GM23338 (cell line): Measurements from ENCODE around the gene RAP1A.

Source experiments
- CREB1 ChIP-seq: fragments of 250-450 bp; sonication (Bioruptor Pico); IDR thresholded peaks from 2 replicates; pipeline ENCODE4 v1.5.0; 2020; ENCODE audit warnings: low read depth, mild to moderate bottlenecking, moderate library complexity
- CTCF ChIP-seq, 2 experiments: fragments of 200-600 bp in 1 of 2; sonication (generic) in 1 of 2; conservative IDR thresholded peaks; 2 replicates each; pipeline versions ENCODE4 v1.5.1 to v1.6.1; 2016 to 2017; ENCODE audit warnings: antibody characterized with exemption in 2 of 2, low read depth in 2 of 2, mild to moderate bottlenecking in 2 of 2, moderate library complexity in 1 of 2
- EZH2 ChIP-seq: fragments of 200-600 bp; sonication (generic); IDR thresholded peaks from one replicate; pipeline ENCODE4 v1.8.0; 2017; ENCODE audit warnings: antibody characterized with exemption, mild to moderate bottlenecking, low read depth; ENCODE audit not compliant: unreplicated experiment
- EZH2phosphoT487 ChIP-seq: fragments of 200-600 bp; sonication (generic); IDR thresholded peaks from one replicate; pipeline ENCODE4 v1.8.1; 2018; ENCODE audit warnings: antibody characterized with exemption; ENCODE audit not compliant: unreplicated experiment
- JUNB ChIP-seq: IDR thresholded peaks from one replicate; pipeline ENCODE4 v1.6.1; 2016; ENCODE audit warnings: antibody characterized with exemption; ENCODE audit not compliant: unreplicated experiment
- NANOG ChIP-seq: IDR thresholded peaks from 2 replicates; pipeline ENCODE4 v1.6.1; 2016; ENCODE audit warnings: antibody characterized with exemption, borderline replicate concordance
- POLR2AphosphoS5 ChIP-seq: IDR thresholded peaks from 2 replicates; pipeline ENCODE4 v1.6.1; 2016; ENCODE audit warnings: antibody characterized with exemption, low read depth
- REST ChIP-seq: IDR thresholded peaks from one replicate; pipeline ENCODE4 v1.6.1; 2018; ENCODE audit warnings: antibody characterized with exemption; ENCODE audit not compliant: unreplicated experiment
- ZNF114 ChIP-seq: fragments of 250-450 bp; sonication (Bioruptor Pico); IDR thresholded peaks from 2 replicates; pipeline ENCODE4 v1.5.0; 2020; ENCODE audit warnings: mild to moderate bottlenecking, moderate library complexity
- ZNF462 ChIP-seq: fragments of 250-450 bp; sonication (Bioruptor Pico); IDR thresholded peaks from 2 replicates; pipeline ENCODE4 v1.5.0; 2020; ENCODE audit warnings: mild to moderate bottlenecking, moderate library complexity

- TF ChIP-seq JUNB (no peak), CTCF (conservative IDR thresholded peaks at IDR 0.05; ENCODE audit: low read depth in 2 of 2) (no peak), POLR2AphosphoS5 (no peak), CREB1 (CRISPR knock-in tag) (no peak), REST (no peak), EZH2 (no peak), EZH2phosphoT487 (no peak), ZNF114 (no peak), ZNF462 (CRISPR knock-in tag) (no peak), NANOG (no peak)
These were observed 14.7 kb upstream of the RAP1A start for GRCh38 chr1:111604931-111605330.
